A673 (cell line): ENCODE data around the gene EBLN1.
"Not testable (repeated sequence)": the region's sequence is repeated elsewhere in the genome, so short reads cannot be mapped to it uniquely, and the experiment has no call there.

Source experiments
- CTCF ChIP-seq: fragments of 300-800, 200-600 bp; sonication (generic); conservative IDR thresholded peaks from 2 replicates; pipeline ENCODE4 v1.5.1; 2017; ENCODE audit warnings: low read depth, mild to moderate bottlenecking, antibody characterized with exemption, low read length, moderate library complexity, mixed read lengths
- EZH2 ChIP-seq: fragments of 200-600 bp; sonication (generic); IDR thresholded peaks from 2 replicates; pipeline ENCODE4 v1.6.1; 2017; ENCODE audit warnings: borderline replicate concordance, low read depth, mild to moderate bottlenecking, mixed read lengths, antibody characterized with exemption, low read length; ENCODE audit not compliant: poor library complexity, severe bottlenecking

DNA sequence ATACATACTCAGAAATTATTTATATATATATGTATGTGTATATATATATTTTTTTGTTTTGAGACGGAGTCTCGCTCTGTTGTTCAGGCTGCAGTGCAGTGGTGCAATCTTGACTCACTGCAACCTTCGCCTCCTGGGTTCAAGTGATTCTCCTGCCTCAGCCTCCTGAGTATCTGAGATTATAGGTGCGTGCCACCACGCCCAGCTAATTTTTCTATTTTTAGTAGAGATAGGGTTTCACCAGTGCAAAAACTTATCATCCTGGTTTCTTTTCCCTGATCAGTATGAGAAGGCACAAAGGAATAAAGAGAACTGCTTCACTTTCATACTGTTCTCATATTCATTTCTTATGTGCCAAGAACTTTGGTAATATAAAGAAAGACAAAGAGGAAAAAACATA is 731 bp downstream of the EBLN1 start:
- not testable (repeated sequence) for TF ChIP-seq CTCF, EZH2
